Hematopoietic multipotent progenitor cell (in vitro differentiated cells): ENCODE measurements around the gene RIMKLB. TPM values are rescaled to one million over a fixed set of nuclear protein-coding genes. Genes with fewer than 3 reads are reported as not detected.
"Not testable (repeated sequence)": the region's sequence is repeated elsewhere in the genome, so short reads cannot be mapped to it uniquely, and the experiment has no call there.

ENCODE experiments used
- DNase-seq, 3 donors: peaks; one replicate each; pipeline ENCODE4 v3.0.0-alpha.2; 2011 to 2015; ENCODE audit warnings: low read depth in 2 of 3, low spot score in 2 of 3
- total RNA-seq: library from RNA; depleted of rRNA; stranded (reverse); fragments of >200 nt; gene quantifications from one replicate; pipeline ENCODE4 v1.2.3, GENCODE V29; 2012

Gene RIMKLB
- total RNA-seq, 1 donor, result 48.2 TPM

- DNase-seq, result no peak
These were observed 8.1 kb upstream of the RIMKLB start for GRCh38 chr12:8689681-8690080.

GRCh38 chr12:8692573-8692972 is 5.2 kb upstream of the RIMKLB start:
- peak in 2 of 3 donors; percentile 50 to 70 for DNase-seq

- DNase-seq, result no peak
These were observed 2.7 kb upstream of the RIMKLB start for GRCh38 chr12:8695116-8695515.

- no peak for DNase-seq
These were observed 1.2 kb upstream of the RIMKLB start for GRCh38 chr12:8696442-8697090.

GRCh38 chr12:8697120-8697475 is 693 bp upstream of the RIMKLB start:
- DNase-seq, result peak; percentile 14 to 71 (median 53)

- peak; percentile 16 to 52 (median 38) for DNase-seq
These were observed 501 bp downstream of the RIMKLB start for GRCh38 chr12:8698132-8698851.

GRCh38 chr12:8698879-8699278 is 1.1 kb downstream of the RIMKLB start:
- no peak for DNase-seq

- no peak for DNase-seq
These were observed 1.9 kb downstream of the RIMKLB start for GRCh38 chr12:8699714-8700113.

GRCh38 chr12:8701046-8701660 is 3.4 kb downstream of the RIMKLB start:
- DNase-seq, result no peak

- no peak for DNase-seq
These were observed 4.4 kb downstream of the RIMKLB start for GRCh38 chr12:8702159-8702558.

GRCh38 chr12:8709124-8709830 is 11.5 kb downstream of the RIMKLB start:
- peak in 2 of 3 donors; percentile 41 to 42 for DNase-seq

- no peak for DNase-seq
These were observed 14.8 kb downstream of the RIMKLB start for GRCh38 chr12:8712572-8712971.

- no peak for DNase-seq
These were observed 24.6 kb downstream of the RIMKLB start for GRCh38 chr12:8722286-8722800.

- no peak for DNase-seq
These were observed 37.1 kb downstream of the RIMKLB start for GRCh38 chr12:8734873-8735381.

GRCh38 chr12:8742501-8742900 is 44.7 kb downstream of the RIMKLB start:
- no peak for DNase-seq

- DNase-seq, result not testable (repeated sequence)
These were observed 45.3 kb downstream of the RIMKLB start for GRCh38 chr12:8743121-8743520.

GRCh38 chr12:8745631-8746030 is 47.8 kb downstream of the RIMKLB start:
- DNase-seq, result not testable (repeated sequence)

GRCh38 chr12:8746046-8746445 is 48.3 kb downstream of the RIMKLB start:
- no peak for DNase-seq

- DNase-seq, result not testable (repeated sequence)
These were observed 62.3 kb downstream of the RIMKLB start for GRCh38 chr12:8760076-8760475.

- DNase-seq, result not testable (repeated sequence)
These were observed 64.9 kb downstream of the RIMKLB start for GRCh38 chr12:8762701-8763100.

- DNase-seq, result not testable (repeated sequence)
These were observed 68.3 kb downstream of the RIMKLB start for GRCh38 chr12:8766121-8766520.
